C4-2B (cell line): Measurements from ENCODE around the gene GOLGA6B.

Experiments
- CTCF ChIP-seq: fragments of 450-650 bp; conservative IDR thresholded peaks from 2 replicates; pipeline ENCODE4 v1.5.1; 2017; ENCODE audit warnings: mild to moderate bottlenecking
- ZFX ChIP-seq: fragments of 450-650 bp; IDR thresholded peaks from 2 replicates; pipeline ENCODE4 v1.6.1; 2017

GRCh38 chr15:72706266-72706665, 51.8 kb downstream of the GOLGA6B start:
- TF ChIP-seq CTCF, result no peak
- no peak for TF ChIP-seq ZFX
